Kidney tubule cell (primary cell): ENCODE measurements around the gene ACTG2.
A peak's percentile ranks its signal among the peaks of the same experiment; 100 is the strongest.
"Not testable (repeated sequence)": the region's sequence is repeated elsewhere in the genome, so short reads cannot be mapped to it uniquely, and the experiment has no call there.

ENCODE experiments used
- DNase-seq: peaks from one replicate; pipeline ENCODE4 v3.0.0-alpha.2; 2018; ENCODE audit warnings: low spot score

Gene ACTG2

DNA sequence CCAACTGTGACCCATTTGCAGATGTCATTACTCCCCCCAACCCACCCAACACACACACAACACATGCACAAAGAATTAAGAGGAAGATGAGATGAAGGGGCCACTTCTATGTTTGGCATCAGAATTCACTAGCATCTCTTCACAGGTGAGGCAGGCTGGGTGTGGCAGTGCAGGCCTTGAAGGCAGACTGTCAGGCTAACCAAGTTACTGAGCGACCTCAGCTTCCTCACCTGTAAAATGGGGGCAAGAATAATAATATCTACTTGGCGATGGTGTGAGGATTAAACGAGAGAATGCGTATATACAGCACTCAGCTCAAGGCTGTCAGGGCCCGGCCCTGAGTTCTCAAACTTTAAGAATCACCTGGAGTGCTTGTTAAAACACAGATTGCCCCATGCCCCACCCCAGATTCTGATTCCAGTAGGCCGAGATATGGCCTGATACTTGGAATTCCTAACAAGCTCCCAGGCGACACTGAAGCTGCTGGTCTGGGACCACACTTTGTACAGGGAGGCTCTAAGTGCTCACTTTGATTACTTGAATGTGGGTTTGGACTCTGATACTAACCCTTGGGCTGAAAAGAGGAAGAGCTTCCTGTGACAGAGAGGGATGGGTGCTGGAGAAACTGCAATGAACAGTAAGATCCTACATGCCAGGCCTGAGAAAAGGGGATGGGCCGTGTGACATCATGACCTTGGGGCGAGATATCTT, 1.1 kb downstream of the ACTG2 start:
- DNase-seq: no peak

DNA sequence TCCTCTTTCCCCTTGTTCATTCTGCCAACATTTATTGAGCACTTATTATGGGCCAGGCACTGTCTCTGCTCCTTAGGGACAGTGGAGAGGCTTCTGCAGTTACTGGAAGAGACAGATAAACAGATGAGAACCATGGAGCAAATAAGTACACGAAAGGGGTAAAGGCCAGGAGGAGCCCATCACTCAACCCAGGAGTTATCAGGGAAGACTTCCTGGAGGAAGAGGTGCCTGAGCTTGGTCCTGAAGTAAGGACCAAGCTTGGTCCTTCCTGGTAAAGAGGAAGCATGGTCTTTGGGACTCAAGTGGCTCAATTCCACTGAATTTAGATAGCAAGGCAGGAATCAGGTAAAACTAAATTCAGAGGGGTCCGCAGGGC, 1.7 kb downstream of the ACTG2 start:
- no peak for DNase-seq

DNA sequence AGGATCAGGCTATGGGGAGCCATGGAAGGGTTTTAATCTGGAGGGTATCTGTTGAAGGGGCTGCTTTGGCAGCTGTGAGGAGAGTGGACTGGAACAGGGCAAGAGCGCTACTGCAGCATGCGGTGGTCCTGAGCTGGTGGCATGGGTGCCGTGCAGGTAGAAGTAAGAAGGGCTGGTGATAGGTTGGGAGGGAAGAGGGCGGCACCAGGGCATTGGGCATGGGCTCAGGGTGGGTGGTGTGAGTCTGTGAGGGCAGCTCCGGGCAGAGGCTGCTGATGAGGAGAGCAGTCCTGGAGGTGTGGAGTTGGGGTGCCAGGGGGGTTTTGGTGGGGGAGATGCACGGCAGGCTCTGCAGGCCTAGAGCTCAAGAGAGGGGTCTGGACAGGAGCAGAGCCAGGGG, 2.1 kb downstream of the ACTG2 start:
- DNase-seq: no peak

DNA sequence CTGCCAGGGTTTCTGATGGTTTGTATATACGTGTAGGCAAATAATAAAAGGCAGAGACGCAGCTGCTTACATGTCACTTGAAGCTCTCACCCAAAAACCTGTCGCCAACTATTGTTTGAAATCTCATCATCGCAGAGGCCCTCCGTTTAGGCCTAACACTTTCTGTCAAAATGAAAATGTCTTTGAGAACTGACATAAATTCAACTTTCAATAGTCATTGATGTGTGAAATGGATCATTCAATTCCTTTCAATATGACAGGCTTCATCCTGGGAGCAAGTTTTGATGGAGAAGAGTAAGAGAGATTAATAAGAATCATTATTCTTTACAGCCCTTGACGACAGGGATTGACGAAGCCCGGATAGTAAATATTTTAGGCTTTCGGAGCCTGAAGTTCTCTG, 2.7 kb downstream of the ACTG2 start:
- no peak for DNase-seq

DNA sequence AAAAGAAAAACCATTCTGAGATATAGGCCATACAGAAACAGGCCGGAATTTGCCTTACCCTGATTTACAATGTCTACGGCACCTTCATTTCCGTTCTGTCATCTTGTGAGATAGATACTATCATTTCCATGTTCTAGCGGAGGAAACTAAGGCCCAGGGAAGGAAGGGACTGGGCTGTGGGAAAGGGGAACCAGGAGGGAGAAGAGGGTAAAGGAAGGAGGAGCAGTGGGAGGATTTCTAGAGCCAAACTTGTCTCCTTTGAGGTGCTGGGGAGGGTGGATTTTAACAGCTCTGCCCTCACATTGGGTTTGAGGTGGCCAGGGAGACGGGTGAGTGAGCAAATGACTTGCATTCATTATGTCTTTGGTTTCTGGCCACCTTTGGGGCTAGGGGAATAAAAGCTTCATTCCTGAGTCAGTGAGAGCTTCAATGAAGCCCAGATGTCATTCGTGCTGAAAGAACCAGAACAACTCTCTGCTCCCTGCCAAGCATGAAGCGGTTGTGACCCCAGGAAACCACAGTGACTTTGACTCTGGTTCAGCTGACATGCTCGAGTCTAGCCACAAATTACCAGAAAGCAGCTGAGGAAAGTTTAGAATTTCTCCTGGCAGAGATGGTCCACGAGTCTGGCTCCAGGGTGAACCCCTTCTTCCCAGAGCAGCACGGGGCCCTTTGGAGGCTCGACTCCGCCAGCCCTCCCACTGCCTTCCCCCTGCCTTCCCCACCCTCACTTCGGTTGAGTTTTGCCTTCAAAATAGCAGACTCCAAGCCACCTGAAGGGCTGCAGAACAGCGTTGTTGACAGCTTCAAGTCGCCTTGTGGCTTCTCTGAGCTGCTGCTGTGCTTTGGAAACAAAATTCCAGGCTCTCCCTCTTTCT, 3.8 kb downstream of the ACTG2 start:
- peak; percentile 69 for DNase-seq

DNA sequence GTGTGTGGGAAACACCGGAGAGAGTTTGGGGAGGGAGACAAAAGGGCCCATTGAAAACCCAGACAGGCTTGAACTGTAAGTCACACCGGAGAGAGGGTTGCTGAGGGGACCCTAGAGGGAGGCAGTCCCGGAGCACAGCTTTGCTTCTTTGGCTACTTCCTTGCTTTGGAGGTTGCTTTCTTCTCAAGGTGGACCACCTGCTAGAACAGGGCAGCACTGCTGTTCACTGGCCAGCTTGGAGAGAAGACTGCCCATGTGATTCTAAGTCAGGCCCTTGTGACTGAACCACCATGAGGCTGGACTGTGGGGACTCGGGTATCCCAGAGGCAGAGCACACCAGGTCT, 4.4 kb downstream of the ACTG2 start:
- no peak for DNase-seq

DNA sequence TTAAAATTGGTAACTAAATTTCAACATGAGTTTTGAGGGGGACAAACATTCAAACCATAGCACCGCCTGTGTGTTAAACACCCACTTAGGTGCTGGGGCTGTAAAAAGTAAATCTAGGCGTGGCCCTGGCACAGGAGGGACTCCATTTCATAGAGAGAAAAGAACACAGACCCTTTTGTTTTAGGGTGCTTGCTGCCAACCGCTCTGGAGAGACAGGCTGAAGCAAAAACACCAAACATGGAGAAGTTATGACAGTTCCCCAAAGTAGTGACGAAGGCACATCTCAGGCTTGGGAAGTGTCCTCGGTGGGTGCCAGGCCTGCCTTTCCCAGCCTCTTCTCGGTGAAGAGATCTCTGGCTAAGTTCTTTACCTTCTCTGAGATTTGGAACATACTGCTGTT, 5.1 kb downstream of the ACTG2 start:
- DNase-seq: no peak

DNA sequence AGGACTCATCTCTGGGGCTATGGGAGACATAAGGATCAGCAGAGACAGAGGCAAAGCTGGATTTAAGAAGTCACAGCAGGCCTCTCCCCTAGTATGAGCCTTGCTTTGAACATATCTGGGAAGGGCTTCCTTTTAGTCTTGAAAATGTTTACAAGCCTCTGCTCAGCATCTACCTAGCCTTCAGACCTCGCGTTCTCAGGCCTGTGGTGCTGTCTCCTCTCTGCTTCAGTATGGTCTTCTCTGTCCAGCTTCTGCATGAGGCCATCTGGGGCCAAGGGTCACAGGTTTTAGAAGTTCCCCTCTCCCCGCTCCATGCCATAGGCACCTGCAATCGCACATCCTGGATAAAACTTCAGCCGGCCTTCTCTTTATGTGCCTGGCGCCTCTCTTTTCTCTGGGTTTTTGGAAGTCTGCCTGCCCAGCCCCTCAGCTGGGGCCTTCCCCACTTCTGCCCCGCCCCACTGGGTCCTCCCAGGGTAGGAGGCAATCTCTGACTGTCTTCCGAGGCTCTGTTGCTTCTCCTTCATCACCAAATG, 7.1 kb downstream of the ACTG2 start:
- DNase-seq: no peak

DNA sequence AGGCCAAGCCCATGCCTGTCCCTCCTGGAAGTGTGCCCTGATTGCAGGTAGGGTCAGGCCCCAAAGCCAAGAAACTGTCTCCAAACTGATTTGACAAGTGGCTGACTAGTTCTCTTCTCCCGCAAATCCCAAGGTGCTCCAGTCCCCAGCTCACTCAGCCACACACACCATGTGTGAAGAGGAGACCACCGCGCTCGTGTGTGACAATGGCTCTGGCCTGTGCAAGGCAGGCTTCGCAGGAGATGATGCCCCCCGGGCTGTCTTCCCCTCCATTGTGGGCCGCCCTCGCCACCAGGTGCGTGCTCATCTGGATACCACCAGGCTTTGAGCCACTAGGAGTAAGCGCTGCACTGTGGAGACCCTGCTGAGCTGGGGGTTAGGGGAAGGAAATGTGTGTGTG, 8.3 kb downstream of the ACTG2 start:
- DNase-seq: no peak

DNA sequence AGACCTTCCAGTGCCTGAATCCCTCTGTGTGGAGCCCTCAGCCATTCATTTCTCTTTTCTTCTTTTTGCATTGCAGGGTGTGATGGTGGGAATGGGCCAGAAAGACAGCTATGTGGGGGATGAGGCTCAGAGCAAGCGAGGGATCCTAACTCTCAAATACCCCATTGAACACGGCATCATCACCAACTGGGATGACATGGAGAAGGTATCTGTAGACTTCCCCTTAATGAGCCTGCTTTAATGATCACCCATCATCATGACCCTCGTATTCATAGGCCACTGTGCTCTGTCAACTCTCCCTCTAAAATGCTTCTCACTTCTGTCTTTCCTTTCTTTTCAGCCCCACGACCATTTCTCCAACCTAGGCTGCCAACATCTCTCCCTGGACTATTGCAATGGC, 9.5 kb downstream of the ACTG2 start:
- no peak for DNase-seq

DNA sequence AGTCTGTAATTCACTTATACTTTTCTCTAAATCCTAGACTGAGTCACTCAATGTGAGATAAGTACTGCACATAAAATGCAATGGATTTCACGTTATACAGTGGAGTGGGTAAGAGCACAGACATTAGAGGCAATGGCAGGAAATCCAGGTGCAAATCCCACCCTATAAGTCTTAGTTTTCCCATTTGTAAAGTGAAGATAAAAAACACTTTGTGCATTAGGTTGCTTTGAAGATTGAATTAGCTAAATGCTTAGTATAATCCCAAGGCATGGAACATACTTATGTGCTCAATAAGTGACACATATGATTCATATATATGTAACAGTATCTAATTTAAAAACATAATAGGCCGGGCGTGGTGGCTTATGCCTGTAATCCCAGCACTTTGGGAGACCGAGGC, 10.5 kb downstream of the ACTG2 start:
- no peak for DNase-seq

DNA sequence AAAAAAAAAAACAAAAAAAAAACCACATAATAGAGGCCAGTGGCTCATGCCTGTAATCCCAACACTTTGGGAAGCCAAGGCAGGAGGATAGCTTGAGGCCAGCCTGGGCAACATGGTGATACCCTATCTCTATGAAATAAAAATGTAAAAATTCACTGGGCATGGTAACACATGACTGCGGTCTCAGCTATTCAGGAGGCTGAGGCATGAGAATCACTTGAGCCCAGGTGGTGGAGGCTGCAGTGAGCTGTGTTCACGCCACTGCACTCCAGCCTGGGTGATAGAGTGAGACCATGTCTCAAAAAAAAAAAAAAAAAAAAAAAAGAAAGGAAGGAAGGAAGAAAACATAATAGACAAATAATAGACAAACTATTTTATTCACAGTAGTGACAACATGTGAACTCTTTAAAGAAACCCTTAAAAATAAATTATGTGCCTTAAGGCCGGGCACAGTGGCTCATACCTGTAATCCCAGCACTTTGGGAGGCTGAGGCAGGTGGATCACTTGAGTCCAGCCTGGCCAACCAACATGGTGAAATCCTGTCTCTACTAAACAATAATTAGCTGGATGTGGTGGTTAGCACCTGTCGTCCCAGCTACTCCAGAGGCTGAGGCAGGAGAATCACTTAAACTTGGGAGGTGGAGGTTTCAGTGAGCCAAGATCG, 11.3 kb downstream of the ACTG2 start:
- DNase-seq: not testable (repeated sequence)

DNA sequence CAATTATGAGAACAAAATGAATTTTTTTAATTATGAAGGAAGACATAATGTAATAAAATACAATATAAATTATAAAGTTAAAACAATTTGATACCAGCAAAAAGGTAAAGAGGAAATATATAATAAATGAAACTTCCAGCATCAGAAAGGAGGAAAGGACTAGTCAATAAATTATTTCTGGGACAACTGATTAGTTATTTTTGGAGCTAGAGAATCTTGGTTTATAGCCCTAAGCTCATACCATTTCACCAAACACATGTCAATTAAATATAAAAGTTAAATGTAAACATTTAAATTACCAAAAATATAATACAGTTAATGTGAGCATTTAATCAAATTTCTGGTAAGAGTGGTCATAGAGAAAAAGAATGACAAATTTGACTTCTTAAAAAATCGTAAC, 12.1 kb downstream of the ACTG2 start:
- DNase-seq: no peak

DNA sequence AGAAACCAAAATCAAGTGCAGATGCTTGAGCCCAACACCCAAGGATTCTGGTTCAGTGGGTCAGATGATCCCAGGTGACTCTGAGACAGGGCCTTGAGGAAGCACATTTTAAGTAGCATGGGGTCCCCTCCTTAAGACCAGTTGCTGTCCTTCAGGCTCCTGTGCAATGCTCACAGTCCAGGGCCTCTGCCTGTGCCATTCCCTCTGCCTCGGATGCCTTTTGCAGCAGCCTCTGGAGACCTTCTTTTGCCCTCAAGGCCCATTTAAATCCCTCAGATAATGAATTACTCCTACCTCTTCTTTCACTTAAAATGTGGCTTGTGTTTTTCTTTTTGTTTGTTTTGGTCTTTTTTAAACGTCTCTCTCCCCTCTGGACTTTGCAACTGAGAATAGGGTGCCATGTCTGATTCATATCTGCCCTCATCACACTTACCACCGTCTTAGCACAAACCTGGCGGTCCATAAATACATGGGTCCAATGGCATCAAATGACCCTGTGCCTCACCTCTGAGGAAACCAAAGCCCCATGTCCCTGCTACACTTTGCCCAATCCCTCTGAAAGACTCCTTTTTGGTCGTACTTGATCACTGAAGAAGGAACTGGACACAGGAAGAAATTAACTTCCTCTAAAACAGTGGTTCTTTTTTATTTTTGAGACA, 14.2 kb downstream of the ACTG2 start:
- DNase-seq: no peak

DNA sequence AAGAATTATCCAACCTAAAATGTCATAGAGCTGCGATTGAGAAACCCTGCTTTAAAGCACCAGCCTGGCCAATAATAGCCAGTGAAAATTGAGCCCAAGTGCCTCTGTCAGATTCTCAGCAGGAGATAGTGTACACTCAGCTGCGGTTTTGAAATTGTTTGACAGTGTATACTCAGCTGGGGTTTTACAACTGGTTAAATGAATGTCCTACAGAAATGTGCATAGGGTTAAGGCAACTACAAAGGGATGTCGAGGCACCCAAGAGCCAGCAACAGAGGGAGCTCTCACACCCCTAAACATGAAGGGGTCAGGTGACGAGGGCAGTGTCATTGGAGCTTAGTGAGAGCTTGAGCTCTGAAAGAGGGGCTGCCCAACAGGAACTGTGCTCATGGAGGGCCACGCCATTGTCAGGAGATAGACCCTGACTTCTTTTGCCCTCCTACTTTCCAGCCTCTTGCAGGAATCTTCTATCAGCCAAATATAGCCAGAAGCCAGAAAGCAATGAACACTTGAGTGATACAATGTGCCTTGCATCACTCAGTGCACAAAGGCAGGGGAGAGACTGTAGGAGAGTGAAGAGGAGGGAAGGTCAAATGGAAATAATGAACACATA, 15.1 kb downstream of the ACTG2 start:
- peak; percentile 20 for DNase-seq

DNA sequence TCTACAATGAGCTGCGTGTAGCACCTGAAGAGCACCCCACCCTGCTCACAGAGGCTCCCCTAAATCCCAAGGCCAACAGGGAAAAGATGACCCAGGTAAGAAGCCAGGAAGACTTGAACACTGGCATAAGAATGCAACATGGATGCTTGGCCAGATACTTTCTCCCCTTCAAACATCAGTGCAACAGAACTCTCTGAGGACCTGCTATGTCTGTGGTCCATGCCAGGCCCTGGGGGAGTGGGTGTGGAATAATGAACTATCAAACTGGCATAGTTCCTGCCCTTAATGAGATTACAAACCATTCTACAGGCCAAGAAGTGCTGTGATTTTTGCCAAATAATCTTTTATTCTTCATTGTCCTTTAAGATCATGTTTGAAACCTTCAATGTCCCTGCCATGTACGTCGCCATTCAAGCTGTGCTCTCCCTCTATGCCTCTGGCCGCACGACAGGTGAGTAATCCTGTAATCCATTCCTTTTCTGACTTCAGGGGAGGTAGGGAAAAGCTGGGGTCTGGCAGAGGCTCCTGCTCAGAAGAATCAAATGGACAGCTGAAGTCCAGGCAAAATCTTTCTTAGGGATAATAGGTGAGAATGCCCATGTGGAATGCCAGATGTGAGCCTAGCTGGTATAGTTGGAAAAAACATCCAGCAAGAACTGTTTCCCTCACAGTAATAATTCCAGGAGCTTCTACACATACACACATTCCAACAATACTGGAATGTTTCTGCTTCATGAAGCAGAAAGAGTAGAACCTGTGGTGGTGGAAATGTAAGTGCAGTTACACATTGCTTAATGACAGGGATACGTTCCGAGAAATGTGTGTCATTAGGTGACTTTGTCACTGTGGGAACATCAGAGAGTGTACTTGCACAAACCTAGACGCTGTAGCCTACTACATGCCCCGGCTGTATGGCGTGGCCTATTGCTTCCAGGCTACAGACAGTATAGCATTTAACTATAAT, 16.2 kb downstream of the ACTG2 start:
- peak; percentile 96 for DNase-seq

DNA sequence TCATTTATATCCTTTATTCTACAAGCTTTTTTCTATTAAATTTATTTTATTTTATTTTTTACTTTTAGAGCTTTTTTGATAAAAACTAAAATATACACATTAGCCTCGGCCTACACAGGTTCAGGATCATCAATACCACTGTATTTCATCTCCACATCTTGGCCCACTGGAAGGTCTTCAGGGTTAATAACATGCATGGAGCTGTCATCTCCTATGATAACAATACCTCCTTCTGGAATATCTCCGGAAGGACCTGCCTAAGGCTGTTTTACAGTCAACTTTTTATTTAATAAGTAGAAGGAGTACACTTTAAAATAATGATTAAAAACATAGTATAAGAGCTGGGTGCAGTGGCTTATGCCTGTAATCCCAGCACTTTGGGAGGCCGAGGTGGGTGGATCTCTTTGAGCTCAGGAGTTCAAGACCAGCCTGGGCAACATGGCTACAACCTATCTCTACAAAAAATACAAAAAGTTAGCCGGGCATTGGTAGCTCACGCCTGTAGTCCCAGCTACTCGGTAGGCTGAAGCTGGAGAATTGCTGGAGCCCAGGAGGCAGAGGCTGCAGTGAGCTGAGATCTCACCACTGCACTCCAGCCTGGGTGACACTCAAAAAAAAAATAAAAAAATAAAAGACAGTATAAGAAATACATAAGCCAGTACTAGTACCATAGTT, 18.2 kb downstream of the ACTG2 start:
- DNase-seq: no peak

DNA sequence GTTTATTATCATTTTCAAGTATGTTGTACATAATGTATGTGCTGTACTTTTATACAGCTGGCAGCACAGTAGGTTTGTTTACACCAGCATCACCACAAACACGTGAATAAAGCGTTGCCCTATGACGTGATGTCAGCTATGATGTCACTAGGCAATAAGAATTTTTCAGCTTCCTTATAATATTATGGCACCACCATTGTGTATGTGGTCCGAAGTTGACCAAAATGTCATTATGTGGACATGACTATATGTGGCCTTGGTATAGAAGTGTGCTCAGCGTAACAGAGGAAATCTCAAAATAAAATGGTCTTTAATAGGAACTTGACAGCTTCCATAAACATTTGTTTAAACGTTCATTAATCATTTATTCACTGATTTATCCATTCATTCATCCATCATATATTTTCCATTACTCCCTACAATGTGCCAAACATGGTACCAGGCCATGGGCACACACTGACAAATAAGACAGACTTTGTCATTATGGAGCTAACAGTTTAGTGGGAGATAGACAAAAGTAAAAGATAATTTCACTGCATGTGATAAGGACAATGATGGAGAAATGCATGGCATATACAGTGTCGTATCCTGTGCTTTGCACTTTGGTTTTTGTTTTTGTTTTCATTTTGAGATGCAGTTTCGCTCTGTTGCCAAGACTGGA, 18.9 kb downstream of the ACTG2 start:
- DNase-seq: no peak

DNA sequence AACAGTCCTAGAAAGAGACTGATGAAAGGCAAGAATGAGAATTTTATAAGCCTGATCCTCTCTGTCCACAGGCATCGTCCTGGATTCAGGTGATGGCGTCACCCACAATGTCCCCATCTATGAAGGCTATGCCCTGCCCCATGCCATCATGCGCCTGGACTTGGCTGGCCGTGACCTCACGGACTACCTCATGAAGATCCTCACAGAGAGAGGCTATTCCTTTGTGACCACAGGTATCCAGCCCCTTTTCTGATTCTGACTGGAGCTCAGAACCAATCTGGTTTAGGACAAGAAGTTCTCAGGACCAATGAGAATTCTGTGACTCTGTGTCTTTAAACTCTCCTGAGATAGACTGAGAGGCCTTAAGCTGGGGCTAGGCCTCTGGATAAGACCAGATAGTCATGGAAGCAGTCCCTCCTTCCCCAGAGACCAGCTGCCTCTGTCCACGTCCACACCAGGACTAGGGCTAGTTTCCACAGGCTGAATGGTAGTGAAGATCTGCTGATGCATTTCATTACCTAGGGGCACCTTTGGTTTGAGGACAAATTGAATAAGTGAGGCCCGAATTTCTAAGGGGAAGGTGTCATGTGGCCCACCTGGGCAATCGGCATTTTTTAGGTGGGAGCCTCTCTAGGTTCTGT, 20.7 kb downstream of the ACTG2 start:
- no peak for DNase-seq
